ENCODE results near the gene PNPO.

The PNPO gene

DNA sequence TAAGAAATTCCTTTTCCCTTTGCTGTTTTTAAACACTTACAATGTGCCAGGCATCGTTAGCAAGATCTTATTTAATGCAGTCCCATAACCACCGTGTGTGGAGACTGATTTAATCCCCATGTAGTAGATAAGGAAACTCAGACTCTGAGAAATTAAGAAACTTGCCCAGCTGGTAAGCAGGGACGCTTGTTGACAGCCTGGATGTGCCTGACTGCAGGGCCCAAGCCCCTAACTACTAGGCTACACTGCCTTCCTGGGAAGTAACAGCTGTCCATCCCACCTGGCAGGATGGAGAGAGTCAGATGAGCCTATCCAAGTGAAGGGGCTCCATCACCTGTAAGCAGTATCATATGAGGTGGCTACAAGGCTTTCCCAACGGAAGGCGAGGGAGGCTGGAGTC, 52.6 kb downstream of the PNPO start:
- no peak overlapping the region for H3K4me3 ChIP-seq (ENCODE audit: low read depth, low read length)
- no peak for DNase-seq (ENCODE audit: low read depth)
- TF ChIP-seq, protein P1, sequence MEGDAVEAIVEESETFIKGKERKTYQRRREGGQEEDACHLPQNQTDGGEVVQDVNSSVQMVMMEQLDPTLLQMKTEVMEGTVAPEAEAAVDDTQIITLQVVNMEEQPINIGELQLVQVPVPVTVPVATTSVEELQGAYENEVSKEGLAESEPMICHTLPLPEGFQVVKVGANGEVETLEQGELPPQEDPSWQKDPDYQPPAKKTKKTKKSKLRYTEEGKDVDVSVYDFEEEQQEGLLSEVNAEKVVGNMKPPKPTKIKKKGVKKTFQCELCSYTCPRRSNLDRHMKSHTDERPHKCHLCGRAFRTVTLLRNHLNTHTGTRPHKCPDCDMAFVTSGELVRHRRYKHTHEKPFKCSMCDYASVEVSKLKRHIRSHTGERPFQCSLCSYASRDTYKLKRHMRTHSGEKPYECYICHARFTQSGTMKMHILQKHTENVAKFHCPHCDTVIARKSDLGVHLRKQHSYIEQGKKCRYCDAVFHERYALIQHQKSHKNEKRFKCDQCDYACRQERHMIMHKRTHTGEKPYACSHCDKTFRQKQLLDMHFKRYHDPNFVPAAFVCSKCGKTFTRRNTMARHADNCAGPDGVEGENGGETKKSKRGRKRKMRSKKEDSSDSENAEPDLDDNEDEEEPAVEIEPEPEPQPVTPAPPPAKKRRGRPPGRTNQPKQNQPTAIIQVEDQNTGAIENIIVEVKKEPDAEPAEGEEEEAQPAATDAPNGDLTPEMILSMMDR (IDR thresholded peaks at IDR 0.05; ENCODE audit: low read depth, low read length, missing control alignments), result no peak
- in situ Hi-C loops (cut with HindIII; ENCODE audit: low sequenced_read_pairs), result no loop called here

DNA sequence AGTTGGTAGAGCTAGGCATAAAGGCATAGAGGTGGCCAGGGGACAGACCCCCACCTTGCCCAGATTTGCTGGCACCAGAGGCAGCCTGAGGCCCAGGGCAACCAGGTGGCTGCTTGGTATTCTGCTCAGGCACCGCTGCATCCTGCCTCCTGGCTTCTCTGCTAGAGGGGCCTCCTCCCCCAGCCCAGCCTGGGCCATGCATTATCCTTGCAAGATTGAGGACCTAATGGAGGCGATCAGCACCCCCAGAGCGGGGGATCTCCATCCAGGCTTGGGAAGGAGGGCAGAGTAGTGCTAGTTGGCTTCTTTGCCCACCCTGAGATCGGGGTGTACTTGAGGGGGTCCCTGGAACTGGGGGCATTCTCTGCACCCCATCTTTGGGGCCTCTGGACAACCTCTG, 53.4 kb downstream of the PNPO start:
- TF ChIP-seq, protein P1 (IDR thresholded peaks at IDR 0.05; ENCODE audit: low read depth, low read length, missing control alignments), result no peak
- no peak for DNase-seq (ENCODE audit: low read depth)
- in situ Hi-C loops (cut with HindIII; ENCODE audit: low sequenced_read_pairs), result loop anchor here (5.0 kb wide), 1 partner anchor 42 kb away; no protein-coding TSS in a partner anchor
- H3K4me3 ChIP-seq (ENCODE audit: low read depth, low read length), result no peak overlapping the region

- no peak overlapping the region for H3K4me3 ChIP-seq (ENCODE audit: low read depth, low read length)
- no peak for DNase-seq (ENCODE audit: low read depth)
- TF ChIP-seq, protein P1 (IDR thresholded peaks at IDR 0.05; ENCODE audit: low read depth, low read length, missing control alignments), result no peak
- in situ Hi-C loops (cut with HindIII; ENCODE audit: low sequenced_read_pairs), result loop anchor here (5.0 kb wide), 1 partner anchor 43 kb away; no protein-coding TSS in a partner anchor
Observed at GRCh38 chr17:47995241-47995935, 54.0 kb downstream of the PNPO start.

DNA sequence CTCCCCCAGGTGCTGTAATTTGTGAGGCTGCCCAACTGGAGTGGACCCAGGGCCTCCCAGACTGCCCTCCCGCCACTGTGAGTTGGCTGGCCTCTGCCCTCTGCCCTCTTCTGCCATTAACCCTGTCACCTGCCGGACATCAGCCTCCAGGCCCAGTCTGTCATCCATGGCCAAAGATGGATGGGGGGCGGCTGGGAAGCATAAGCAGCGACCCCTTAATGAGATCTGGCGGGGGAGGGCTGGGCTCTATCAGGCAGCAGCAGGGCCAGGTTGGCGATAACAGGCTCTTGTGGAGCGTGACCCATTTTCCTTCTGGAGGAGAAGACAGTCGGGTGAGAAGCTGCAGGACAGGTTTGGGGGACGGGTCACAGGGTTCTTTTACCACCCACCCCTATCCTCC, 54.8 kb downstream of the PNPO start:
- no peak for DNase-seq (ENCODE audit: low read depth)
- TF ChIP-seq, protein P1 (IDR thresholded peaks at IDR 0.05; ENCODE audit: low read depth, low read length, missing control alignments), result no peak
- no peak overlapping the region for H3K4me3 ChIP-seq (ENCODE audit: low read depth, low read length)
- in situ Hi-C loops (cut with HindIII; ENCODE audit: low sequenced_read_pairs), result loop anchor here (5.0 kb wide), 1 partner anchor 44 kb away; no protein-coding TSS in a partner anchor

GRCh38 chr17:47997586-47997985, 56.2 kb downstream of the PNPO start:
- H3K4me3 ChIP-seq (ENCODE audit: low read depth, low read length), result no peak overlapping the region
- DNase-seq (ENCODE audit: low read depth), result no peak
- in situ Hi-C loops (cut with HindIII; ENCODE audit: low sequenced_read_pairs), result loop anchor here (5.0 kb wide), 1 partner anchor 45 kb away; no protein-coding TSS in a partner anchor
- TF ChIP-seq, protein P1 (IDR thresholded peaks at IDR 0.05; ENCODE audit: low read depth, low read length, missing control alignments), result no peak

- H3K4me3 ChIP-seq (ENCODE audit: low read depth, low read length), result no peak overlapping the region
- TF ChIP-seq, protein P1 (IDR thresholded peaks at IDR 0.05; ENCODE audit: low read depth, low read length, missing control alignments), result no peak
- in situ Hi-C loops (cut with HindIII; ENCODE audit: low sequenced_read_pairs), result loop anchor here (5.0 kb wide), 1 partner anchor 46 kb away; no protein-coding TSS in a partner anchor
- no peak for DNase-seq (ENCODE audit: low read depth)
Observed at GRCh38 chr17:47998044-47998443, 56.7 kb downstream of the PNPO start.

Data from astrocyte of the cerebellum (primary cell).